Subcutaneous abdominal adipose tissue (tissue), 5 donors: ENCODE measurements around the gene MADCAM1.
A peak's percentile ranks its signal among the peaks of the same experiment; 100 is the strongest.

Experiments
- H3K27ac ChIP-seq: one replicate; pipeline ENCODE4 v1.7.0; 2013; ENCODE audit warnings: low read depth, mild to moderate bottlenecking, inconsistent platforms, low read length, moderate library complexity
- H3K27me3 ChIP-seq, 5 donors: one replicate each; pipeline ENCODE4 v1.7.0; 2013; ENCODE audit warnings: low read length in 5 of 5, inconsistent platforms in 1 of 5; ENCODE audit not compliant: control insufficient read depth in 5 of 5, insufficient read depth in 4 of 5
- H3K36me3 ChIP-seq, 5 donors: one replicate each; pipeline ENCODE4 v1.7.0; 2013; ENCODE audit warnings: low read length in 5 of 5; ENCODE audit not compliant: control insufficient read depth in 5 of 5, insufficient read depth in 5 of 5
- H3K4me1 ChIP-seq, 5 donors: one replicate each; pipeline ENCODE4 v1.7.0; 2013; ENCODE audit warnings: low read length in 5 of 5, mild to moderate bottlenecking in 3 of 5, moderate library complexity in 1 of 5; ENCODE audit not compliant: control insufficient read depth in 5 of 5, insufficient read depth in 5 of 5
- H3K4me3 ChIP-seq, 5 donors: one replicate each; pipeline ENCODE4 v1.7.0; 2013; ENCODE audit warnings: low read length in 5 of 5, low read depth in 1 of 5
- H3K9ac ChIP-seq, 5 donors: one replicate each; pipeline ENCODE4 v1.7.0; 2013; ENCODE audit warnings: low read length in 5 of 5, mild to moderate bottlenecking in 4 of 5, moderate library complexity in 3 of 5
- H3K9me3 ChIP-seq, 5 donors: one replicate each; pipeline ENCODE4 v1.7.0; 2013; ENCODE audit warnings: low read length in 5 of 5; ENCODE audit not compliant: control insufficient read depth in 5 of 5
- donor health status: healthy.
- donor health status: healthy.
- donor health status: healthy.
- donor health status: healthy.
- donor health status: healthy.

Gene MADCAM1

DNA sequence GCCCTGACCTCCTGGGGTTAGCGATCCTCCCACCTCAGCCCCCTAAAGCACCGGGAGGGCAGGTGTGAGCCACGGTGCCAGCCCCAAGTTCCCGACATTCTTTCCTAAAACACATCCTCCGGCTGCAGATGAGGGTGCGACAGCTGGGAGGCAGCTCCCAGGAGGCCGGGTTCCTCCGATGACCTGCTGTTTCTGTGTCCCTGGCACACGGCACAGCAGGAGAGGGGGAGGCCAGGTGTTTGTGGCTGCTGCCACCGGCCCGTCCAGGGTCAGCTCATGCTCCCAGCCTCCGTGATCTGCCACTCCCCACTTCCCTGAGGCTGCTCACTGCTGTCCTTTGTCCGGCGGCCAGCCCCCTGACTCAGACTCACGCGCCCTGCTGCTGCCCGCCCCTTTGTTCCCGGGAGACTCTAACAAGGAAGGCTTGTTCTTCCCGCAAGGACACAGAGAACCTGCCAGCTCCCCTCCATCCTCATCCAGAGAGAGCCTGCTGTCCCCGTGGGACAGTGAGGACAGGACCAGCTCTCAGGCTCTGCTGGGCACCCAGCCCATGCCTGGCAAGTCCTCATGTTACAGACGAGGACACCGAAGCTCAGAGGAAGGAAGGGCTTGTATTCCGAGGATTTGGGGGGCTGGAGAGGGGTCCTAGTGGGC is 10.6 kb upstream of the MADCAM1 start:
- H3K9ac ChIP-seq: no peak overlapping the region

DNA sequence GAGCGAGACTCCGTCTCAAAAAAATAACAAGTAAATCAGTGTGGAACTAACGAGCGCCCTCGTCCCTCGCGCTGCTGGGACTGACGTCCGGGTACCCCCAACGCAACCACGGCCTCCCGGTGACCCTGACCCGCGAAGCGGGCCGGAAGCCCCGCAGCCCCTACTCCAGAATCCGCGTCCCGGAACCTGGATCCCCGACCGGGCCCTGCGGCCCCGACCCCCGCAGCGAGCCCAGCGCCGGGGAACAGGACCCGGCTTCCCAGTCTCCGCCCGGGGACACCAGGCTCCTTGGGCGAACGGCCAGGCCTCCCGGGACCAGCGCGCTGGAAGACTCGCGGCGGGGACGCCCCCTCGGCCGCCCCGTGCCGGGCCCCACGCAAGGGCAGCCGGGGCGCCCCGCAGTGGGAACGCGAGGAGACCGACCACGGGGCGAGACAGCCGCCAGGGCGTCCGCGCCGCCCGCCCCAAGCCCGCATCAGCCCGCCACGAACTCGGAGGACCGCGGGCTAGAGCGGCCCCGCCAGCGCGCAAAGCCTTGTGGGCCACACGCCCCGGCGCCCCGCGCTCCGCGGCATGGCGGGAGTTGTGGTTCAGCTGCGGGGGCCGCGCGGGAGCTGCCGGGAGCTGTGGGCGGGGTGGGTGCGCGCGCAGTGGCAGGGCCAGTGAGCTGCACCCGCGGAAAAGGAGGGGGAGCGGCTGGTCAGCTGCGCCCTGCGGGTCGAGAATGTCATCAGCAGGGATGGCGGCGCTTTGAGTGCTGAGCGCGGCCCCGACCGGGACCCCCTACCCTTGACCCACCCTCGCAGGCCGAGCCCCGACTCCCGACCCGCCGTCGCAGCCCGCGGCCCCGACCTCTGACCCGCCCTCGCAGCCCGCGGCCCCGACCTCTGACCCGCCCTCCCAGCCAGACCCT is 7.5 kb upstream of the MADCAM1 start:
- Histone ChIP-seq H3K27me3 (peaks cover 3 to 15% (median 13%) of the 10 kb centered on the region in 5 donors), H3K4me3 (peak overlapping the region in 4 of 5 donors; percentile 72 to 88 (median 76)), H3K27ac (peak overlapping the region; percentile 67), H3K4me1 (peaks cover 0 to 25% (median 18%) of the 10 kb centered on the region in 5 donors), H3K9me3 (no peaks in the 10 kb centered on the region), H3K36me3 (no peaks in the 10 kb centered on the region), H3K9ac (peak overlapping the region in 4 of 5 donors; percentile 77 to 88 (median 82))

More for the DNA sequence above, 10.6 kb upstream of the MADCAM1 start:
- Histone ChIP-seq H3K36me3 (no peaks in the 10 kb centered on the region), H3K27ac (no peak overlapping the region), H3K4me1 (peaks cover 0 to 25% (median 18%) of the 10 kb centered on the region in 5 donors), H3K4me3 (no peak overlapping the region), H3K27me3 (peaks cover 3 to 15% (median 13%) of the 10 kb centered on the region in 5 donors), H3K9me3 (peaks cover 0 to 8% (median 0%) of the 10 kb centered on the region in 5 donors)

DNA sequence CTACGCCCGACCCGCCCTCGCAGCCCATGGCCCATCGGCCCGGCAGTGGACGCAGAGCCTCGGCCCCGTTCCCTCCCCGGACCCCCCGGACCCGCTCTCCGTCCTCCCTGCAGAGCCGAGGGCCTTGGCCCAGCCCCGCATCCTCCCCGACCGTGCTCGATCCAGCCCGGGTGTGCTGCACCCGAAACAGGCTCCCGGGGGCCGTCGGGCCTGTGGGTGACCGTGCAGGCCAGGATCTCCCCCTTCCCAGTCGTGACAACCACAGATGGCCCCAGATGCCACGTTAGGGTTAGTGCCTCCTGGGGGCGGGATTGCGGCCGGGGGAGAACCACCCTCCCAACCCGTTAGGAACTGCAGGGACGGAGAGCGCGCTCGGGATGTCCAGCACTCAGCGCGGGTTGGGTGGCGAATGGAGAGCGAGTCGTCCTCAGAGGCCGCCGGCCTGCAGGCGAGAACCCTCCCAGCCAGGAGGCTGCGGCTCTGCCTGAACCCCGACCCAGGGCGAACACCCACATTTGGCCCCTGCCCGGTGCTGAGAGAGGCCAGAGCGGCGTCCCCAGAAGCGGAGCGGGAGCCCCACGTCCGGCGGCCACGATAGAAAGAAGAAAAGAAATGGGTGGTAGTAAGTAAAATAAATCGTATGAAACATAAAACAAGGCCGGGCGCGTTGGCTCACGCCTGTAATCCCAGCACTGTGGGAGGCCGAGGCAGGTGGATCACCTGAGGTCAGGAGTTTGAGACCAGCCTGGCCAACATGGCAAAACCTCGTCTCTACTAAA is 6.7 kb upstream of the MADCAM1 start:
- peaks cover 3 to 17% (median 15%) of the 10 kb centered on the region in 5 donors for H3K27me3 ChIP-seq

GRCh38 chr19:491146-491741 is 5.0 kb upstream of the MADCAM1 start:
- no peak overlapping the region for H3K27ac ChIP-seq
- no peak overlapping the region for H3K9ac ChIP-seq
- H3K36me3 ChIP-seq: no peaks in the 10 kb centered on the region
- H3K4me1 ChIP-seq: peaks cover 0 to 22% (median 17%) of the 10 kb centered on the region in 5 donors
- H3K27me3 ChIP-seq: peaks cover 0 to 12% (median 5%) of the 10 kb centered on the region in 5 donors
- H3K9me3 ChIP-seq: no peaks in the 10 kb centered on the region
- no peak overlapping the region for H3K4me3 ChIP-seq

More for the DNA sequence above, 6.7 kb upstream of the MADCAM1 start:
- peaks cover 0 to 25% (median 18%) of the 10 kb centered on the region in 5 donors for H3K4me1 ChIP-seq
- no peaks in the 10 kb centered on the region for H3K36me3 ChIP-seq
- H3K27ac ChIP-seq: peak overlapping the region; percentile 67
- peak overlapping the region in 4 of 5 donors; percentile 72 to 88 (median 76) for H3K4me3 ChIP-seq
- no peaks in the 10 kb centered on the region for H3K9me3 ChIP-seq
- H3K9ac ChIP-seq: peak overlapping the region in 4 of 5 donors; percentile 60 to 77 (median 76)

DNA sequence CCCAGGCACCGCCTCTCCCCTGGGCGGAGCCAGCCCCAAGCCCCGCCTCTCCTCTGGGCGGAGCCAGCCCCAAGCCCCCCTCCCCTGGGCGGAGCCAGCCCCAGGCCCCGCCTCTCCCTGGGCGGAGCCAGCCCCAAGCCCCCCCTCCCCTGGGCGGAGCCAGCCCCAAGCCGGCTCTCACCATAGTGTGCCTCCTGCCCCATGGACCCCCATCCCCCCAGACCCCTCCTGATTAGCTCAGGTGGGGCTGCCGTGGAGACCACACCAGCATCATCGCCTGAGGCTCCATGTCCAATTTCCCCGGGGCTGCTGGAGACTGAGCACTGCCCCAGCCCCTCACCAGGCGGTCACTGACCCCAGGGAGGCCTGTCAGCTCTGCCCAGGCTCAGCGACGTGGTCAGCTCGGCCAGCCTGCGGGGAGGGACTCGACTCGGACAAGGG is 4.2 kb upstream of the MADCAM1 start:
- H3K4me1 ChIP-seq: peaks cover 0 to 22% (median 17%) of the 10 kb centered on the region in 5 donors
- H3K27ac ChIP-seq: no peak overlapping the region
- no peak overlapping the region for H3K4me3 ChIP-seq
- H3K36me3 ChIP-seq: no peaks in the 10 kb centered on the region
- peaks cover 0 to 12% (median 6%) of the 10 kb centered on the region in 5 donors for H3K27me3 ChIP-seq
- no peaks in the 10 kb centered on the region for H3K9me3 ChIP-seq
- no peak overlapping the region for H3K9ac ChIP-seq

DNA sequence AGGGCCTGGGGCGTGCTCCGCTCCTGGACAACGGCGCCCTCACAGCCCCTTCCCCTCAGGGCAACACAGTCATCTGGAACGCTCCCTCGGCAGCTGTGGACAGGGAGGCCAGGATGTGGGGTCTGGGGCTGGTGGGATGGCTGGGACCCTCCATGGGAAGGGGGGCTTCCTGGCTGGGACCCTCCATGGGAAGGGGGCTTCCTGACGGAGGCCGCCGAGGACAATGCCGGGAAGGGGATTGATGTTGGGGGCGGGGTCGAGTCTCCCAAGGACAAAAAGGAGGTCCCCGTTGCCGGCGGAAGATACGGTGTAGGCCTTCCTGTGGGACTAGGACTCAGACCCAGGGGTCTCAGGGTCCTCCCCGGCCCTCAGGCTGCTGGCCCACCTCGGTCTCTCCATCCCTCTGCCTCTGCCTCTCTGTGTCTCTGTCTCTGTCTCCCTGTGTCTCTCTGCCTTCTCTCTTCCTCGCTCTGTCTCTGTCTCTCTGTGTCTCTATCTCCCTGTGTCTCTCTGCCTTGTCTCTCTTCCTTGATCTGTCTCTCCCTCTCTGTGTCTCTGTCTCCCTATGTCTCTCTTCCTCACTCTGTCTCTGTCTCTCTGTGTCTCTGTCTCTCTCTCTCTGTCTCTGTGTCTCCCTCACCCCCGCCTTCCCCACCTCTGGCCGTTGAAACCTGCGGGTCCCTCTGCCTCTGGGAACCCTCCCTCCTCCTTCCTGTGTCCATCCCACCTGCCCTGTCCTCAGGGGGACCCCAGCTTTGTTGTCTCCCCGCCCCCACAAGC is 2.7 kb upstream of the MADCAM1 start:
- Histone ChIP-seq H3K27me3 (peaks cover 9 to 21% (median 14%) of the 10 kb centered on the region in 5 donors), H3K9me3 (no peaks in the 10 kb centered on the region), H3K4me1 (peaks cover 0 to 22% (median 18%) of the 10 kb centered on the region in 5 donors), H3K27ac (no peak overlapping the region), H3K9ac (no peak overlapping the region), H3K36me3 (no peaks in the 10 kb centered on the region), H3K4me3 (no peak overlapping the region)

- Histone ChIP-seq H3K9ac (peak overlapping the region in 1 of 5 donors; percentile 39), H3K4me1 (peaks cover 0 to 21% (median 16%) of the 10 kb centered on the region in 5 donors), H3K27me3 (peaks cover 9 to 27% (median 18%) of the 10 kb centered on the region in 5 donors), H3K36me3 (no peaks in the 10 kb centered on the region), H3K9me3 (no peaks in the 10 kb centered on the region), H3K4me3 (no peak overlapping the region), H3K27ac (no peak overlapping the region)
Observed at GRCh38 chr19:494171-495080, 1.9 kb upstream of the MADCAM1 start.

DNA sequence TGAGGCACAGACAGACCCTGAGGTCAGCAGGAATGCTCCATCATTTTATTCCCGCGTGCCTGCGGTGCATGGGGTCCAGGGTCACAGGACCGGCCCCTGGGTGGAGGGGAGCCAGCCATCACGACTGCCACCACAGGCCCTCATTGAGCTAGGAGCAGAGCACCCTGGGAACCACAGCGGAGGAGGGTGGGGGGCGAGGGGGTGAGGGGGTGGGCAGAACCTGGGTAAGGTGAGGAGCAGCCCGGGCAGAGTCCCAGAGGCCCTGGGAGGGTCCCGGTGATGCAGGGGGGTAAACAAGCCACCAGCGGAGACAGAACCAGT is 1.2 kb upstream of the MADCAM1 start:
- H3K4me3 ChIP-seq: no peak overlapping the region
- H3K4me1 ChIP-seq: peaks cover 0 to 15% (median 10%) of the 10 kb centered on the region in 5 donors
- no peaks in the 10 kb centered on the region for H3K9me3 ChIP-seq
- peaks cover 9 to 27% (median 18%) of the 10 kb centered on the region in 5 donors for H3K27me3 ChIP-seq
- H3K27ac ChIP-seq: no peak overlapping the region
- H3K9ac ChIP-seq: no peak overlapping the region
- H3K36me3 ChIP-seq: no peaks in the 10 kb centered on the region
